Activated T-cell treated with anti-CD3 and anti-CD28 coated beads, Interleukin-2, amount 50 U/mL, for 48 hours (primary cell): ENCODE data around the gene ZFHX3.

ENCODE experiments used
- DNase-seq, 2 experiments: peaks; one replicate each; pipeline ENCODE4 v3.0.0-alpha.2; 2020

Gene ZFHX3

DNA sequence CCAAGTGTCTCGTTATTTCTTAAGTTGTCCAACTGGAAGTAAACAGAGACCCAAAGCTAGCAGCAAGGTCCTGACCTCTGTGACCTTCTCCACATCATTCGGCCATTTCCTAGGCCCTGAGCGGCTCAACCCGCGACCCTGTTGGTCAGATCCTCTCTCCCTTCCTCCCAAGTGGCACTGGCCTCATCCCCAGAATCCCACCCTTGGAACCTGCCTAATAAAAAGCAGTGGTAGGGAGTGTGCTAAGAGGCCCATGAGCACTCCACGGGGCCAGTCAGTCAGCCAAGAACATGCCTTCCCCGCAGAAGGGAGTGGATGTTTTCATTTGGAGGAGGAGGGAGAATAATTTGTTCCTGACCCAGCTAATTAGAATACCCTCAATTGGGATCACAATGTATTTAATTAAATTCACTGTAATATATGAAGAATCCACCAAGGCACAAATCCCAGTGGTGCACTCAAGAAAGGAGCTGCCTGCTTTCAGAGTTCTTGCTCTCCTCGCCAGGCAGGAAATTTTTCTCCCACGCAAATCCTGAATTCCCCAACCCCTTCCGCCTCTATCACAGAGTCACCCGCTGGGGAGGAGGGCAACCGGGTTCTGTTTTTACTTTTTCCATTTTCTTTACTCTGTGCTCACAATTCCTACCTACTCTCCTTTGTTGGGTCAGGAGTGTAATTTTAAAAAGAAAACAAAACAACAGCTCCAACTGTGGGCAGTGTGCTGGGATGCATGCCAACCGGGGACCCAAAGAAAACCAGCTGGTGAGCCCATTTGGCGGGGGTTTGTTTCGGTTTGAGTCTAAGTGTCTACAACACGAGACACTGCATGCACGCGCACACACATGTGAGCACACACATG lies 153.4 kb downstream of the ZFHX3 start:
- DNase-seq: no peak

GRCh38 chr16:72891291-72892227 lies 156.4 kb downstream of the ZFHX3 start:
- DNase-seq: no peak

DNA sequence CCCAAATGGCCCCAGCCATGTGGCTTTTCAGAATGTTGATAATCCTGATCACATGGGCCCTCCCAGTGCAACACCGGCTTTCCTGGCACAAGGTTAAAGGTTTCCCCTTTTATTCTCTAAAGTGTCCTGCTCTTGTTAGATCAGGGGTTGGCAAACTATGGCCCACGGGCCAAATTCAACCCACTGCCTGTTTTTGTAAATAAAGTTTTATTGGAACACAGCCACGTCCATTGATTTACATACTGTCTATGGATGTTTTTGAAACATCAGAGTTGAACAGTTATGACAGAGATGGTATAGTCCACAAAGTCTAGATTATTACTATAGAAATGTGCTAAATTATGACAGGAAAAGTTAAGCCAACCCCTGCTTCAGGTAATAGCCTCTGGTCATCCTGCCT lies 157.3 kb downstream of the ZFHX3 start:
- no peak for DNase-seq

GRCh38 chr16:72889616-72890582 lies 158.0 kb downstream of the ZFHX3 start:
- DNase-seq: no peak

DNA sequence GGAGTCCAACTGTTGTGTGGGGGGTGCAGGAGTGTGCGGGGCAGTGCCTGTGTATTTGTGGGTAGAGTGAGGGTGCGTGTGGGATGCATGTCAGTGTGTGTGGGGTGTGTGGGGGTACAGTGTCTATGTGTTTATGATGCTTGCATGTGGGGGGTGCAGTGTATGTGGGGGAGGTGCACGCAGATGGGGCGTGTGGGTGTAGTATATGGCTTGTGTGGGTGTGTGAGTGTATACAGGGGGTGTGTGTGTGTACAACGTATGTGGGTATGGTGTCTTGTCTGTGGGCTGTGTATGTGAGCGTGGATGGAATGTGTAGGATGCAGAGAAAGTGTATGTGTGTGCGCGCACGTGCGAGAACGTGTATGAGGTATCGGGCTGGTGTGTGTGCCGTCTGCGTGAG lies 160.4 kb downstream of the ZFHX3 start:
- DNase-seq: no peak

DNA sequence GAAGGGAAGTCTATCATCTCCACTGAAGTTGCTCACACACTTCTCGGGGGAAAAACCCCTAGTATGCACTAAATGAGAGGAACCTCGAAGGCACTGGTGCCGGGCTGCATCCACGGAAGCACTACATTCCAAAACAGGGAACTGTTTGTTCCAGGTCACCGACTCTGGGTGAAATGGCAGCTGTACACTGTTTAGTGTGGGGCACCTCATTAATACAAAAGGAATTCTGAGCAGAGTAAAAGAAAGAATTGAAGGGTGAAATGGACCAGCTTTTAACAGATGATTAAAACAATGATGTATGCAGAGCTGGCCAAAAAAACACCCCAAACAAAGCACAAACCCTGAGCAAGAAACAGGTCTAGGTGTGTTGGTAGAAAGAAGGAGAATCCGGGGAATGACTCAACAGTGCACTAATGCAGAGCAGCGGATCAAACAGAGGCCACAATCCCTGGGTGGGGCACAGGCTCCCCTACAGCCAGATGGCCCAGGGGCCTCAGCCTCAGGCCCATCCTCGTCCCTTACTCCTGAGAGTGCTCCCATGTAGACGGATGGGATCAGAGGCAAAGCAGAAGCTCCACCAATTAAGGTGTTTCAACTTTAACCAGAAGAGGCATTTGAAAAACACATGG lies 161.5 kb downstream of the ZFHX3 start:
- no peak for DNase-seq

DNA sequence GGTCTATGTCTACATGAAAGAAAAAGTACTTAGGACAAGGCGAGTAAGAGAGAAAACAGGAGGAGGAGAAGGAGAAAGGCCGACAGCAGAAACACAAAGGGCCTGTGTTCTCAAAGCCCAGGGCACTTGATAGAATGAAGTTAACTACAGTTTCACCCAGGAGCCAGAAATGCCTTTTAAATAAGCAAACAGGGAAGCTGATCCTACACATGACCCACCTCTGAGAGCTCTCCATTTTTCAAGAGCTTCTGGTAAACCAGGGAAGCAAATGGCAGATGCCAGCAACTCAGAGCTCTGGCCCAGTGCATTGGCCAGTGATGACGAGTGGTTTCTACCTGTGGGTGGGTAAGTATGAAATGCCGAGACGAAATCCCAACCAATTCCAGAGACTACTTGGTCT lies 163.4 kb downstream of the ZFHX3 start:
- DNase-seq: no peak

GRCh38 chr16:72884037-72884436 lies 163.9 kb downstream of the ZFHX3 start:
- DNase-seq: no peak

- no peak for DNase-seq
These were observed 168.1 kb downstream of the ZFHX3 start for GRCh38 chr16:72879846-72880245.

GRCh38 chr16:72878301-72879269 lies 169.3 kb downstream of the ZFHX3 start:
- no peak for DNase-seq

DNA sequence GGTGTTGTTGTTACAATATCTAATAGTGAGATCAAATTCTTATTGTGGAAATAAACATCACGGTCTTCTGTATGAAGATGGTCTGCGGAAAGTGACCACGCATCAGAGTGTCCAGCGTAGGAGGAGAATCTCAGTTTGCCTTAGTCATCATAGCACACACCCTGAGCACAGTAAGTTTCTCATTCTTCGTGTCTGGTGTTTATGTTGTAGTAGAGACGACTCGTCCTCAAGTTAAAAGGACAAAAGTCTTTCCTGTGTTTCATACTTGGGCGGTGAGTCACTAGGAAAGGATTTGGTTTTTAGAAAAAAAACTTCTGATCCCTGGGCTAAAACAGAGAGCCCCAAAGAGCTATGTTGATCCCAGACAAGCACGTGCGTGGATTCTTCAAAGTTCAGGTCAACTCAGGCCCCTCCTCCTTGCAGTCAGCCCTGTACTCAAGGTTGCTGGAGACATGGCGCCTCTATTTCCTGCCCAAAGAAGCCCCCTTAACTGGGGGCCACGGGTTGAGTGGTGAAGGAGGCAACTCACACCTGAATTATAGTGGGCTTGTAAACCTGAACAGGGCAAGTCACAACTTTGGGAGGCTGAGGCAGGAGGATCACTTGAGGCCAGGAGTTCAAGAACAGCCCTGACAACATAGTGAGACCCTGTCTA lies 170.4 kb downstream of the ZFHX3 start:
- no peak for DNase-seq

- DNase-seq: no peak
These were observed 171.0 kb downstream of the ZFHX3 start for GRCh38 chr16:72876981-72877373.

- peak; percentile 20 for DNase-seq
These were observed 171.7 kb downstream of the ZFHX3 start for GRCh38 chr16:72876221-72876620.

- DNase-seq: no peak
These were observed 172.5 kb downstream of the ZFHX3 start for GRCh38 chr16:72875291-72876031.

GRCh38 chr16:72873853-72874252 lies 174.1 kb downstream of the ZFHX3 start:
- no peak for DNase-seq

DNA sequence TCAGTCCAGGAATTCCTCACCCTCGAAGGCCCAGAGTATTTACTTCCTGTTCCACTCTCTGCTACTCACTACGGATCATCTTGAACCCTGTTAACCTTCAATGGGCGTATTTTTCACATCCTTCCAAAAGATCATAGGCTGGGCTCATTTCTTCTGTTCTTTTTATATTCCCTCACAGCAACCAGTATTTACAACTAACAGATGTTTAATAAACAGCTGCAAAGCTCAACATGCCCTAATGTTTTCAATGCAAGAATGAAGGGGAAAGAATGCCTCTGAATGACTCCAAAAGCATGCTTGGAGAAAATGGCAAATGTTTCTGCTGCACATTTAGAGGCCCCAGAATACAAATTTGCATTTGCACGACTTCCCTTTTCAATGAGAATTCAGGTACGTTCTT lies 174.9 kb downstream of the ZFHX3 start:
- DNase-seq: no peak

DNA sequence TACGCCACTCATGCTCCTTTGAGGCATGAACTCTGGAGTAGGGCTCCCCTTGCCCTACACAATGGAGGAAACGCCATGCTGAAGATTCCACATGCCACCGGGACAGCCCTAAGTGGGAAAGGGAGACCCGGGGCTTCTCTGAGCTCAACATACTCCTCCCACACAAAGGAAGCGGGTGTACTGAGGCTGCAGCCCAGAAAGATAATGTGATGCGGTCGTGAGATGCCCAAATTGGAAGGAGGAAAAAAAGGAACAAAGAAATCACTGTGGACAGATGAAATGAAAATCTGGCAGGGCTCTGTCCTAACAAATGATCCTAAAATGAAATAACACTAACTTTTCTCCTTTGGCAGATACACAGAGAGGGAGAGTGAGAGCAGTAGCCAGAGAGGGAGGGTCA lies 182.1 kb downstream of the ZFHX3 start:
- no peak for DNase-seq

GRCh38 chr16:72865258-72865657 lies 182.7 kb downstream of the ZFHX3 start:
- no peak for DNase-seq

DNA sequence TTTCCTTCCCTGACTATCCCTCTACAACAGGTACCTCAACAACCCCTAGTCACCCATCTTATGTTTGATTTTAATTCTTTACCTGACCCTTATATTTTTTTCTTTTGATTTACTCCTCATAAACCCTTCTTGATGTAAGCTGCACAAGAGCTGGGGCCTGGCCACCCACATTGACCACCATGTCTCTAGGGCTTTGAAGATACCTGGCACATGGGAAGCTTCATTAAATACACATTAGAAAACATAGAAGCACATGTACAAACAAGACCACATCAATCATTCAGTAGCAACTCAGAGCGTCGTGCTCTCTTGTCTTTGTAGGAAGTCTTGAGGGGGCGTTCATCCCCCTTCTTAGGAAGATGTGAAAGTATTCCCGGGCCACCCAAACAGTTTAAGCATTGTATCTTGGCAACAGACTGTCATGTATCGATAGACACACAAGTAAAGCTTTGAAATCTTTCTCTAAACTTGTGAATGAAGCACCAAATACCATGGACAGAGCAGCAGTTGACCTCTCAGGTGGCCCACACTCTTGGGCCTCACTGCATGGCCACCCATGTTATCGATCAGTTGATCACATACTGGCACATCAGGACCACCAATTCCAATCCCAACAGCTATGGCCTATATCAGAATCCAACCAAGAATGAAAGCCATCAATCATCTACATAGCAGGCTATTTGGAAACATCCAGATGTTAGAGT lies 183.6 kb downstream of the ZFHX3 start:
- no peak for DNase-seq
